GM12801 (cell line): ENCODE measurements around the gene TTF2.

Experiments used
- TF ChIP-seq, protein P1 (sequence below): IDR thresholded peaks from one replicate; pipeline ENCODE4 v1.5.1; 2011; ENCODE audit warnings: control low read depth; ENCODE audit not compliant: insufficient read length; ENCODE audit errors: extremely low read depth

Gene TTF2

DNA sequence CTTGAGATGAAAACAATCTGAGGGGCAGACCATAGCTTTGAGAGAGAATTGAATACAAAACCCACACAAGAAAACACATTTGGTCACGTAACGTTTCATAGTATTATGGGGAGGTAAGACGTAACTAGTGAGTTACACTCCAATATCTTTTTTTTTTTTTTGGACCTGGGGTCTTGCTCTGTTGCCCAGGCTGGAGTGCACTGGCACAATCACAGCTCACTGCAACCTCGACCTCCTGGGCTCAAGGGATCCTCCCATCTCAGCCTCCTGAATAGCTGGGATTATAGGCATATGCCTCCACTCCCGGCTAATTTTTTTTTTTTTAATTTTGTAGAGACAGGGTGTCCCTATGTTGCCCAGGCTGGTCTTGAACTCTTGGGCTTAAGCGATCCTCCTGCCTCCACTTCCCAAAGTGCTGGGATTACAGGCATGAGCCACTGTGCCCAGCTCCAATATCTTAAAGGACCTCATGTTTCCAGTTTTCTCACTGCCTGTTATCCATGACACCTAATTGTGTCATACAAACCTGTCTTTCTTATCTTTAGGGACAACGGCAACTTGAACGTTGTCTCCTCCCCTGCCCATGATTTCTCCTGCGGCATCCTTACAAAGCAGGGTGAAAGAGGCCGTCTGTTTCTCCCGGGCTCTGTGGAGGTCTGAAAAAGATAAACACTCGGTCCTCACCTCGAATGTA lies 56.1 kb downstream of the TTF2 start:
- TF ChIP-seq, protein P1, sequence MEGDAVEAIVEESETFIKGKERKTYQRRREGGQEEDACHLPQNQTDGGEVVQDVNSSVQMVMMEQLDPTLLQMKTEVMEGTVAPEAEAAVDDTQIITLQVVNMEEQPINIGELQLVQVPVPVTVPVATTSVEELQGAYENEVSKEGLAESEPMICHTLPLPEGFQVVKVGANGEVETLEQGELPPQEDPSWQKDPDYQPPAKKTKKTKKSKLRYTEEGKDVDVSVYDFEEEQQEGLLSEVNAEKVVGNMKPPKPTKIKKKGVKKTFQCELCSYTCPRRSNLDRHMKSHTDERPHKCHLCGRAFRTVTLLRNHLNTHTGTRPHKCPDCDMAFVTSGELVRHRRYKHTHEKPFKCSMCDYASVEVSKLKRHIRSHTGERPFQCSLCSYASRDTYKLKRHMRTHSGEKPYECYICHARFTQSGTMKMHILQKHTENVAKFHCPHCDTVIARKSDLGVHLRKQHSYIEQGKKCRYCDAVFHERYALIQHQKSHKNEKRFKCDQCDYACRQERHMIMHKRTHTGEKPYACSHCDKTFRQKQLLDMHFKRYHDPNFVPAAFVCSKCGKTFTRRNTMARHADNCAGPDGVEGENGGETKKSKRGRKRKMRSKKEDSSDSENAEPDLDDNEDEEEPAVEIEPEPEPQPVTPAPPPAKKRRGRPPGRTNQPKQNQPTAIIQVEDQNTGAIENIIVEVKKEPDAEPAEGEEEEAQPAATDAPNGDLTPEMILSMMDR = no peak

DNA sequence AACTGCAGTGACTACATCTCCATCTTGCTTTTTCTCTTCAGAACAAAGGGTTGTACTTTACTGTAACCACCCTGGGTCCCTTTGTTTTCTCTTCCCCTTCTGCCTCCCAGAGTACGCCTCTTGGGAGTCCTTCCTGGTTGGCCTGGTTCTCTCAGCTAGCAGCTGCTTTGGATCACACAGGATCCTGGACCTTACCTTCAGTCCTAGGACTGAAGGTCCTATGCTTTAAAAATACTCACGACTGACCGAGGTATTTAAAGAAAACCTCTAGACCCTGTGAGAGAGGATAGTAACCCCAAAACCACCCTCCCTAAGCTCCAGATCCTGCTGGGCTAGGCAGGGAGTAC lies 56.6 kb downstream of the TTF2 start:
- TF ChIP-seq, protein P1 = no peak

DNA sequence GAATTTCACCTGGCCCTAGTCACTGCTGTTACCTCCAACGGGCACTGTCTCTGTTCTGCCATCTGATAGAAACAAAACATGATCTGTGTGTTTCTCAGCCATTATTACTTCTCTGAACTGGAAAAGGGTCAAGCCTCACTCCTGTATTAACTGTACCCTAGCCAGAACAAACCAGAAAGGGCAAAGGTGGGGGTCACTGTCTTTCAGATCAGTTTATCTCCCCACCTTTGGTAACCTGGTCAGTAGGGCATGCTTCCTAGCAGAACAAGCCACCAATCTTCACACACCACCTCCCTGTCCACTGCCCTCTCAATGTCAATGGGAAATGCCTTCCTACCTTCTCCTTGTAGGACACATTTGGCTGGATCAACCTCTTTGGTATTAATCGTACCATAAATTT lies 57.6 kb downstream of the TTF2 start:
- TF ChIP-seq, protein P1 = no peak

DNA sequence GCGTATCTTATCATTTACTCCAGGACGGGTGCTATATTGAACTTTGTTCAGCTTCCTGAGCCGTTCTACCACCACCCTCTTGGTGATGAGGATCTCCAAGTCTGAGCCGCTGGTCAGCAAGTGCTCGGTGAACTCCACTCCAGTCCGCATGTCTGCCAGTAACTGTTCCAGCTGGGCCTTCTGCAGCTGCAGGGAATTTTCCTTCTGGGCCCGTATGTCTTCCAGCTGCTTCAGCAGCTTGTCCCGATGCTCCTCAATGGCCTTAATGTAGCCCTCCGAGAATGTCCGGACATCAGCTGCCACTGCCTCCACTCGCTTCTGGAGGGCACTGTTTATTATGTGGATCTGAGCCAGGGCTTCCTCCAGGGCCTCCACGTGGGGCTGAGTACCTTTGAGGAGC lies 58.0 kb downstream of the TTF2 start:
- TF ChIP-seq, protein P1 = no peak

DNA sequence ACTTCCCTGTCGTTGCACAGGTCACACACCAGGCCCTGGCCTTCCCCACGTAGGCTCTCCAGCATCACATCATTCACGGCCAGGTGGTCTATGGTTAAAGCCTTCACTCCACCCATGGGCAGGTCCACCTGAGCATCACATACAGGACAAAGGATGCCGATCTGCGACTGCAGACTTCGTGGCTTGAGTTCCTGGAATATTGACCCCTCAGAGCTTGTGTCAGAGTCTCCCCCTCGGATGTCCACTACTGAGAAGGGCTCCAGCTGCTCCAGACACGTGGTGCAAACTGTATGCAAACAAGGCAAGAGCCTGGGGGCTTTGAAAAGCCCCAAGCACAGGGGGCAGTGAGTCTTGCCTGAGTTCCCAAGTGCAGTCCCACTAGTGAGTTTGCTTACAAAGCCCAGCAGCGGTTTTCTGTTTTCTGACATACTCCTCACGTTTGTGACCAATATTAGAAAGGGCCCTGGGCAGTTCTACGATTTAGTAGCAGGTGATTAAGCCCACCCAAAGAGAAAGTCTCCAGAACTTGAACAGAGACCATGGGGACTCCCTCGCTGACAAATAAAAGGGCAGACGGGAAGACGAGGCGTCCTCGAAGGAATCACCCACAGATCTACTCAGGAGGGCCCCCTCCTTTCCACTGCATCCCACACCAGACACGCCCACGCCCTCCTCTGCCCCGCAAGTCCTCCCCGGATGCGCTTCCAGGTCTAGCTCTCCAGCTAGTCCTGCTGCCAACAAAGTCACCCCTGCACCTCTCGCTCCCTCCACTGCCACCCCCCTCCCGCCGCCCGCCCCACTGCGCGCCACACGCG lies 60.9 kb downstream of the TTF2 start:
- TF ChIP-seq, protein P1 = no peak

DNA sequence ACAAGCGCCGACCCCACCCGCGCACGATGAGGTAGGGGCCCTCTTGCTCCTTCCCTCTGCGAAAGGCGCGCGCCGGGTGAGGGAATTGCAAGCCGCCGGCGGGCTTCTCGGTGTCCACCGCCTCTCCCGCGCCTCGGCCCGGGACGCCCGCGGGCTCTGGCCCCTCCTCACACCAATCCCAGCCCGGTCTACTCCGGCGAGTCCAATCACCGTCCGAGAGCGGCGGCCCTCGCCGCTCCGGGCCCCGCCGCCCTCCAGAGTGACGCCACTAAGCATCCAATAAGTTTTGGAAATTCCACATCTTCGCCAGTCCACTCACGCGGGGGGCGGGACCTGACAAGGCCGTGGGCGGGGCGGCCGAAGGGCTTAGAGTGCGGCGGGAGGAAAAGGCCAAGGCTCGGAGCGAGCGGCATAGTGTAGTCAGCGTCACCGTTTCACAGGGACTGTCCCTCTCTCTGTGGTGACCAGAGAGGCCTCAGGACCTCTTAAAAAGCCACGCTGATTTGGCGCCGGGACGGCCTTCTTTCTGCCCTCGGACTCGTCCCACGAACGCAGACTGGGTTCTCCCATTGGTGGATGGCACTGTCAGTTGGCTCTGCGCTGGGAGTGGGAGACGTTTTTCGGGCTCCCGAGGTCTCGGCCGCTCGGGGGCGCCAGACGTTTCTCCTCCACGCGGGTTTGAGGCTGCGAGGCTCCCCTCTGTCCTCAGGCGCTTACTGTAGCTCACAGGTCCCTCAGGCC lies 61.6 kb downstream of the TTF2 start, which contains the start of gene TRIM45:
Gene TRIM45, minus strand, starts transcription at position 161 of the 741 bp plus-strand sequence. CDS start 548 bp downstream, outside the sequence.
- TF ChIP-seq, protein P1 = no peak
